ENCODE measurements around the gene EYA2.

DNA sequence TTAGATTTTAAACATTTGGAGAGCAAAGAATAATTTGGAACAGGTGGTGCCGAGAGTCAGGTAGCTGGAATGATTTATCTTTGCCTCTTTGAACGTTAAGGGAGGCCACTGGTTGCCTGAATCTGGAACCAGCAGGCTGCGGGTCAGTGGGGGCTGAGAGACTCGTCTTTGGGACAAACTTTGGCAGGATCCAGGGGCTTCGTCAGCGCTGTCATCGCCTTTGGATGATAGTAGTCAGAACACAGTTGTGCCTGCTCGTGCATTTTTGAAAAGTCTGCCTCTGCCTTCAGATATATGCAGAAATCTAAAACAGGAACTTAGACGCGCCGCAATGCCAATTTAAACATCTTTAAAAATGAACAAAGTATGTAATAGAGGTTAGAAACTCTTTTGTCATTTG is 5.0 kb downstream of the EYA2 start:
- TF ChIP-seq, protein P1, sequence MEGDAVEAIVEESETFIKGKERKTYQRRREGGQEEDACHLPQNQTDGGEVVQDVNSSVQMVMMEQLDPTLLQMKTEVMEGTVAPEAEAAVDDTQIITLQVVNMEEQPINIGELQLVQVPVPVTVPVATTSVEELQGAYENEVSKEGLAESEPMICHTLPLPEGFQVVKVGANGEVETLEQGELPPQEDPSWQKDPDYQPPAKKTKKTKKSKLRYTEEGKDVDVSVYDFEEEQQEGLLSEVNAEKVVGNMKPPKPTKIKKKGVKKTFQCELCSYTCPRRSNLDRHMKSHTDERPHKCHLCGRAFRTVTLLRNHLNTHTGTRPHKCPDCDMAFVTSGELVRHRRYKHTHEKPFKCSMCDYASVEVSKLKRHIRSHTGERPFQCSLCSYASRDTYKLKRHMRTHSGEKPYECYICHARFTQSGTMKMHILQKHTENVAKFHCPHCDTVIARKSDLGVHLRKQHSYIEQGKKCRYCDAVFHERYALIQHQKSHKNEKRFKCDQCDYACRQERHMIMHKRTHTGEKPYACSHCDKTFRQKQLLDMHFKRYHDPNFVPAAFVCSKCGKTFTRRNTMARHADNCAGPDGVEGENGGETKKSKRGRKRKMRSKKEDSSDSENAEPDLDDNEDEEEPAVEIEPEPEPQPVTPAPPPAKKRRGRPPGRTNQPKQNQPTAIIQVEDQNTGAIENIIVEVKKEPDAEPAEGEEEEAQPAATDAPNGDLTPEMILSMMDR (IDR thresholded peaks at IDR 0.05), result no peak
- TF ChIP-seq POLR2A (IDR thresholded peaks at IDR 0.05), result no peak

All from prostate gland (tissue), 2 donors.